Calu3 (cell line): Measurements from ENCODE around the gene SEMA3C. TPM values are rescaled to one million over a fixed set of nuclear protein-coding genes. Genes with fewer than 3 reads are reported as not detected.

Experiments used
- BruUV-seq: library from RNA; stranded (reverse); fragments of 400-500 nt; replicated peaks from 2 replicates; lab custom pipeline; 2021; lab: Mats Ljungman, UMichigan
- CTCF ChIA-PET: fragments of 300-600 bp; sonication (Branson Sonifier 250); formaldehyde crosslinking; loops from one replicate; lab custom pipeline; 2022; ENCODE audit warnings: antibody characterized with exemption; lab: Charles Lee
- DNase-seq: peaks from one replicate; pipeline ENCODE4 v3.0.0; 2022
- H3K27ac Mint-ChIP-seq: one replicate; pipeline ENCODE4 v1.8.0; 2022; ENCODE audit warnings: mixed read lengths; ENCODE audit not compliant: unreplicated experiment
- H3K27me3 Mint-ChIP-seq: one replicate; pipeline ENCODE4 v1.8.0; 2022; ENCODE audit warnings: mixed read lengths; ENCODE audit not compliant: unreplicated experiment
- H3K36me3 Mint-ChIP-seq: one replicate; pipeline ENCODE4 v1.8.0; 2022; ENCODE audit warnings: mild to moderate bottlenecking, moderate library complexity, mixed read lengths; ENCODE audit not compliant: insufficient read depth, unreplicated experiment
- H3K4me1 Mint-ChIP-seq: one replicate; pipeline ENCODE4 v1.8.0; 2022; ENCODE audit warnings: mild to moderate bottlenecking, low read depth, mixed read lengths; ENCODE audit not compliant: unreplicated experiment
- H3K4me3 Mint-ChIP-seq: one replicate; pipeline ENCODE4 v1.8.0; 2022; ENCODE audit warnings: mild to moderate bottlenecking, low read depth, moderate library complexity, mixed read lengths; ENCODE audit not compliant: unreplicated experiment
- H3K9me3 Mint-ChIP-seq: one replicate; pipeline ENCODE4 v1.8.0; 2022; ENCODE audit warnings: low read depth, mixed read lengths; ENCODE audit not compliant: unreplicated experiment
- intact Hi-C: fragments of 100-400 bp; cut with micrococcal nuclease; formaldehyde crosslinking; loops from one replicate; pipeline ENCODE4 v1.10.0; 2022; ENCODE audit not compliant: unreplicated experiment
- total RNA-seq: library from RNA; stranded (reverse); gene quantifications from 2 replicates; pipeline ENCODE4 v1.2.3, GENCODE V29; 2022
- TF ChIP-seq, protein P1 (sequence below): fragments of 200-600 bp; IDR thresholded peaks from one replicate; pipeline ENCODE4 v1.8.0; 2022; ENCODE audit warnings: antibody characterized with exemption; ENCODE audit not compliant: unreplicated experiment

The SEMA3C gene
- total RNA-seq, 1 experiment from 2014 or later, result 67.7 TPM

- H3K27ac Mint-ChIP-seq, result no peak overlapping the region
- peak; percentile 23 for DNase-seq
- H3K27me3 Mint-ChIP-seq, result no peaks in the 10 kb centered on the region
- TF ChIP-seq, protein P1, sequence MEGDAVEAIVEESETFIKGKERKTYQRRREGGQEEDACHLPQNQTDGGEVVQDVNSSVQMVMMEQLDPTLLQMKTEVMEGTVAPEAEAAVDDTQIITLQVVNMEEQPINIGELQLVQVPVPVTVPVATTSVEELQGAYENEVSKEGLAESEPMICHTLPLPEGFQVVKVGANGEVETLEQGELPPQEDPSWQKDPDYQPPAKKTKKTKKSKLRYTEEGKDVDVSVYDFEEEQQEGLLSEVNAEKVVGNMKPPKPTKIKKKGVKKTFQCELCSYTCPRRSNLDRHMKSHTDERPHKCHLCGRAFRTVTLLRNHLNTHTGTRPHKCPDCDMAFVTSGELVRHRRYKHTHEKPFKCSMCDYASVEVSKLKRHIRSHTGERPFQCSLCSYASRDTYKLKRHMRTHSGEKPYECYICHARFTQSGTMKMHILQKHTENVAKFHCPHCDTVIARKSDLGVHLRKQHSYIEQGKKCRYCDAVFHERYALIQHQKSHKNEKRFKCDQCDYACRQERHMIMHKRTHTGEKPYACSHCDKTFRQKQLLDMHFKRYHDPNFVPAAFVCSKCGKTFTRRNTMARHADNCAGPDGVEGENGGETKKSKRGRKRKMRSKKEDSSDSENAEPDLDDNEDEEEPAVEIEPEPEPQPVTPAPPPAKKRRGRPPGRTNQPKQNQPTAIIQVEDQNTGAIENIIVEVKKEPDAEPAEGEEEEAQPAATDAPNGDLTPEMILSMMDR, result peak; percentile 25
- intact Hi-C loops, result loop anchor here (1.0 kb wide), 1 partner anchor 33 kb away; no protein-coding TSS in a partner anchor
- H3K9me3 Mint-ChIP-seq, result no peaks in the 10 kb centered on the region
- CTCF ChIA-PET, result interaction anchor here (0.6 kb wide), 1 partner anchor 304 kb away, joined by 3 read pairs; no protein-coding TSS in a partner anchor
- no TSS peak for BruUV-seq
- no peak overlapping the region for H3K4me3 Mint-ChIP-seq
- H3K36me3 Mint-ChIP-seq, result no peaks in the 10 kb centered on the region
- no peaks in the 10 kb centered on the region for H3K4me1 Mint-ChIP-seq
These were observed 186.2 kb downstream of the SEMA3C start for GRCh38 chr7:80732630-80733029.

- H3K27me3 Mint-ChIP-seq, result no peaks in the 10 kb centered on the region
- no peak overlapping the region for H3K27ac Mint-ChIP-seq
- BruUV-seq, result no TSS peak
- no peaks in the 10 kb centered on the region for H3K9me3 Mint-ChIP-seq
- H3K4me3 Mint-ChIP-seq, result no peak overlapping the region
- TF ChIP-seq, protein P1, result no peak
- CTCF ChIA-PET, result no interaction called here
- intact Hi-C loops, result no loop called here
- H3K4me1 Mint-ChIP-seq, result no peaks in the 10 kb centered on the region
- no peak for DNase-seq
- H3K36me3 Mint-ChIP-seq, result no peaks in the 10 kb centered on the region
These were observed 187.6 kb downstream of the SEMA3C start for GRCh38 chr7:80731281-80731680.

DNA sequence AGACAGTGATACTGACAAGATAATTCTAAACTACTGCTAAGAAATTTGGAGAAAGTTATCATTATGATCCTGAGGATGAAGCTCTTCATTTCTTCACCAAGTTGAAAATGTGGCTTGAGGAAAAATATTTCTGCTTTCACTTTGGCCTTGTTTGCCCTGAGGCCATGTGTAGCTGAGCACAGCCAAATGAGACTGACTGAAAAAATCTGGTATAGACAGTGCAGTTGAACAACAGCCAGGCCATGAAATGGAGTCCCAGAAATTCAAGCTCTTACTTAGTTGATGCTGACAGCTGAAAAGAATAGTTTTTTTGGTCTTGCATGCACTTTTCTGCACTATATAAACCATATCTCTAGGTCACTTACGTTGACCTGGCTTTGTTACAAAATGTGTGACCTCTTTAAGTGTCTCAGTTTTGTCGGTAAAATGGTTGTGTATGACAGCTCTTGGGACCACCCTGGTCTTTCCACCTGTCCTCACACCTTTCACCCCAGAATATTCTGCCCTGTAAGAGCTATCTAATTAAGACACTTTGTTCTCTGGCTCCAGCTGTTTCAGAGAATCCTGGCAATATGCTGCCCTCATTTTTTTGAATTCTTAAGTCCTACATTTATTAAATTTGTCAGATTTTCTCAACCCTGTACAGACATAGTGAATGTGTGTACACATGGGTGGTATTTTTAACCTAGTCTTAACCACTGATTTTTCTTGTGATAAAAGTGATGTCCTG is 189.1 kb downstream of the SEMA3C start:
- Mint-ChIP-seq H3K4me1 (peaks cover 14% of the 10 kb centered on the region), H3K36me3 (no peaks in the 10 kb centered on the region), H3K27ac (no peak overlapping the region), H3K9me3 (no peaks in the 10 kb centered on the region), H3K27me3 (no peaks in the 10 kb centered on the region), H3K4me3 (no peak overlapping the region)
- DNase-seq, result no peak
- intact Hi-C loops, result loop anchor here (5.0 to 10.0 kb wide), 2 partner anchors 425 to 452 kb away; no protein-coding TSS in a partner anchor
- TF ChIP-seq, protein P1, result no peak
- CTCF ChIA-PET, result interaction anchor here (0.5 kb wide), 1 partner anchor 1113 kb away, joined by 6 read pairs; no protein-coding TSS in a partner anchor
- BruUV-seq, result no TSS peak

- H3K9me3 Mint-ChIP-seq, result no peaks in the 10 kb centered on the region
- no TSS peak for BruUV-seq
- TF ChIP-seq, protein P1, result no peak
- H3K4me1 Mint-ChIP-seq, result peaks cover 38% of the 10 kb centered on the region
- H3K4me3 Mint-ChIP-seq, result no peak overlapping the region
- DNase-seq, result no peak
- CTCF ChIA-PET, result no interaction called here
- no peak overlapping the region for H3K27ac Mint-ChIP-seq
- H3K36me3 Mint-ChIP-seq, result peaks cover 9% of the 10 kb centered on the region
- no peaks in the 10 kb centered on the region for H3K27me3 Mint-ChIP-seq
- intact Hi-C loops, result loop anchor here (5.0 to 10.0 kb wide), 2 partner anchors 428 to 449 kb away; no protein-coding TSS in a partner anchor
These were observed 192.2 kb downstream of the SEMA3C start for GRCh38 chr7:80726666-80727065.
